H1 (cell line): ENCODE data around the gene LAMC3. TPM values are rescaled to one million over a fixed set of nuclear protein-coding genes. Genes with fewer than 3 reads are reported as not detected.

Experiments used
- CBX8 ChIP-seq: fragments of 300-800, 300-1000 bp; sonication (generic); IDR thresholded peaks from 2 replicates; pipeline ENCODE4 v1.7.1; 2016; ENCODE audit warnings: low read depth, low read length, borderline replicate concordance
- CHD7 ChIP-seq: fragments of 300-600 bp; sonication (generic); IDR thresholded peaks from 2 replicates; pipeline ENCODE4 v1.7.1; 2012; ENCODE audit warnings: low read length, moderate library complexity, mild to moderate bottlenecking, inconsistent platforms; ENCODE audit not compliant: insufficient replicate concordance
- E2F6 ChIP-seq: IDR thresholded peaks from 2 replicates; pipeline ENCODE4 v1.6.1; 2012; ENCODE audit warnings: inconsistent platforms
- EZH2 ChIP-seq: fragments of 200-600 bp; sonication (generic); IDR thresholded peaks from 2 replicates; pipeline ENCODE4 v1.7.1; 2012; ENCODE audit warnings: low read depth, mild to moderate bottlenecking, moderate library complexity, low read length, inconsistent platforms; ENCODE audit not compliant: severe bottlenecking
- polyA plus RNA-seq, 7 experiments: library from polyadenylated mRNA; depleted of rRNA in 3 of 7; stranded (reverse) in 5 of 7; unstranded in 2 of 7; fragments of >200 nt in 5 of 7; fragments of 200-250 nt in 2 of 7; gene quantifications; 1 replicate in 5 of 7; 2 replicates in 1 of 7; 4 replicates in 1 of 7; pipeline versions ENCODE4 v1.2.1 to v1.2.3, GENCODE V29; 2011 to 2013; ENCODE audit warnings: missing spikeins in 2 of 7, mixed read lengths in 2 of 7
- total RNA-seq: library from RNA; stranded (reverse); fragmentation: NEBNext Ultra II Directional; extraction: Animal tissue kit (Norgen Biotek cat#: 25700); gene quantifications from 2 replicates; pipeline ENCODE4 v1.2.1, GENCODE V29; 2021
- TF ChIP-seq, protein P1 (sequence below): IDR thresholded peaks from 2 replicates; pipeline ENCODE4 v1.6.1; 2012; ENCODE audit warnings: inconsistent platforms

LAMC3 gene
- total and polyA plus RNA-seq, 2 of the 8 experiments (the other 6 are each of a cell fraction or from before 2014, with no cell fraction given), result 9.3 to 12.3 TPM

DNA sequence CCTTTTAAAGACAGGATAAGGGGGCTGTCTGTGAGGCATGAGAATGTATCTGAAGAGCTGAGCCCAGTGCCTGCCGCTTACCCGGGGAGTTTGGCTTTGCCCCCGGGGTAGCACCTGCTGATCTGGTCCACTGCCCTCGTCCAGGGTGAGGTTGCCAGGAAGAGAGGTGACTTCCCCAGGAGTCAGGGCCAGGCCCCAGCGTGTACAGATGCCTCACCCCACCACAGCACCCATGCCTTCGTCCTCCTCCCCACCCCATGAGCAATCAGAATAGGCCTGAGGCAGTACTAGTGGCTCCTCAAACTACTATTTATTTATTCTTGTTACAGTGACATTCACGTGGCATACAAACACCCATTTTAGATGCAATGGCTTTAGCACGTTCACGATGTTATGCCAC, 71.6 kb downstream of the LAMC3 start (continued):
- TF ChIP-seq CHD7 (no peak), EZH2 (no peak), CBX8 (no peak), E2F6 (no peak)
- TF ChIP-seq, protein P1, sequence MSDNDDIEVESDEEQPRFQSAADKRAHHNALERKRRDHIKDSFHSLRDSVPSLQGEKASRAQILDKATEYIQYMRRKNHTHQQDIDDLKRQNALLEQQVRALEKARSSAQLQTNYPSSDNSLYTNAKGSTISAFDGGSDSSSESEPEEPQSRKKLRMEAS, result no peak
